ENCODE measurements around the gene AZI2. TPM values are rescaled to one million over a fixed set of nuclear protein-coding genes. Genes with fewer than 3 reads are reported as not detected.

Gene AZI2
- total RNA-seq, 1 experiment from 2014 or later: 106 TPM

DNA sequence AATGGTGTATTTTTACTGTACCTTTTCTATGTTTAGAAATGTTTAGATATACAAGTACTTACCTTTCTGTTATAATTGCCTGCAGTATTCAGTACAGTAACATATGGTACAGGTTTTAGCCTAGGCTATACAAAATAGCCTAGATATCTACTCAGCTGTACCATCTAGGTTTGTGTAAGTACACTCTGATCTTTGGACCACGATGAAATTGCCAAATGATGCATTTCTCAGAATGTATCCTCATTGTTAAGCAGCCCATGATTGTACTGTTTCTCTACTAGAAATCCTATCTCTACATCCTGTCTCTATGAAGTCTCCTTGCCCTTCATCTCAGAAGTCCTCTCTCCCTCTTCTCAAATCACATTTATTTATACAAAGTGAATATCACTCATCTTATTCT is 32.9 kb downstream of the AZI2 start:
- intact Hi-C loops (cut with micrococcal nuclease; ENCODE audit: unreplicated experiment): loop anchor here (10.0 kb wide), 1 partner anchor 1001 kb away; no protein-coding TSS in a partner anchor
- TF ChIP-seq, protein P1, sequence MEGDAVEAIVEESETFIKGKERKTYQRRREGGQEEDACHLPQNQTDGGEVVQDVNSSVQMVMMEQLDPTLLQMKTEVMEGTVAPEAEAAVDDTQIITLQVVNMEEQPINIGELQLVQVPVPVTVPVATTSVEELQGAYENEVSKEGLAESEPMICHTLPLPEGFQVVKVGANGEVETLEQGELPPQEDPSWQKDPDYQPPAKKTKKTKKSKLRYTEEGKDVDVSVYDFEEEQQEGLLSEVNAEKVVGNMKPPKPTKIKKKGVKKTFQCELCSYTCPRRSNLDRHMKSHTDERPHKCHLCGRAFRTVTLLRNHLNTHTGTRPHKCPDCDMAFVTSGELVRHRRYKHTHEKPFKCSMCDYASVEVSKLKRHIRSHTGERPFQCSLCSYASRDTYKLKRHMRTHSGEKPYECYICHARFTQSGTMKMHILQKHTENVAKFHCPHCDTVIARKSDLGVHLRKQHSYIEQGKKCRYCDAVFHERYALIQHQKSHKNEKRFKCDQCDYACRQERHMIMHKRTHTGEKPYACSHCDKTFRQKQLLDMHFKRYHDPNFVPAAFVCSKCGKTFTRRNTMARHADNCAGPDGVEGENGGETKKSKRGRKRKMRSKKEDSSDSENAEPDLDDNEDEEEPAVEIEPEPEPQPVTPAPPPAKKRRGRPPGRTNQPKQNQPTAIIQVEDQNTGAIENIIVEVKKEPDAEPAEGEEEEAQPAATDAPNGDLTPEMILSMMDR (conservative IDR thresholded peaks at IDR 0.05; ENCODE audit: low read depth, low read length): no peak
- no peak for TF ChIP-seq EZH2 (IDR thresholded peaks at IDR 0.05; ENCODE audit: borderline replicate concordance, low read depth, low read length, poor library complexity, severe bottlenecking)
- no peaks in the 10 kb centered on the region for H3K9me3 ChIP-seq (ENCODE audit: low read depth, low read length, poor library complexity, severe bottlenecking)
- BruUV-seq (replicated peaks): no TSS peak
- no peak overlapping the region for H3K4me3 ChIP-seq (ENCODE audit: low read depth, low read length, poor library complexity, severe bottlenecking)
- POLR2A ChIA-PET (ENCODE audit: low non-redundant PET): no interaction called here
- H3K27me3 ChIP-seq (replicated peaks; ENCODE audit: insufficient read depth, low read depth, low read length, poor library complexity): no peaks in the 10 kb centered on the region
- H3K36me3 ChIP-seq (ENCODE audit: insufficient read depth, low read length, poor library complexity, severe bottlenecking): no peaks in the 10 kb centered on the region
- DNase-seq (ENCODE audit: low spot score): no peak
- CTCF ChIA-PET: interaction anchor here (1.1 kb wide), 1 partner anchor 28 kb away, joined by 5 read pairs; no protein-coding TSS in a partner anchor
- H3K4me1 ChIP-seq (ENCODE audit: insufficient read depth, low read length, poor library complexity, severe bottlenecking): no peaks in the 10 kb centered on the region
- no peak overlapping the region for H3K27ac ChIP-seq (ENCODE audit: low read depth, low read length, poor library complexity, severe bottlenecking)

DNA sequence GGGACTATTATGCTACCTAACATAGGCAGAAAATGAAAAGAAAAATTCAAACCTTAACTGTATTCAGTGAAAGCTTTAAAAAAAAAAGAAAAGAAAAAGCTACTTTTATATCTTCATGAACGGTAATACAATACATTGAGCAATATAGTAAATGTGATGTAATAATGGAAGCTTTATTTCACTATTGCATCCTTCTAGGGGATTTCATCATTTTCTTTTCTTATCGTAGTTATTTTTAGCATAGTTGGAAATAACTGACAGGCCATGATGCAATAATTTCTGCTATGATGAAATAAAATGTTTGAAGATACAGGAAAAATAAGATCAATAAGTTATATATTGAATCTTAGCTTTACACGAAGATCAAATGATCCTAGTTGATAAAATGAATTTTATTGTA is 40.4 kb downstream of the AZI2 start:
- DNase-seq (ENCODE audit: low spot score): no peak
- intact Hi-C loops (cut with micrococcal nuclease; ENCODE audit: unreplicated experiment): no loop called here
- no peaks in the 10 kb centered on the region for H3K27me3 ChIP-seq (replicated peaks; ENCODE audit: insufficient read depth, low read depth, low read length, poor library complexity)
- no peaks in the 10 kb centered on the region for H3K36me3 ChIP-seq (ENCODE audit: insufficient read depth, low read length, poor library complexity, severe bottlenecking)
- no peaks in the 10 kb centered on the region for H3K9me3 ChIP-seq (ENCODE audit: low read depth, low read length, poor library complexity, severe bottlenecking)
- no peak overlapping the region for H3K4me3 ChIP-seq (ENCODE audit: low read depth, low read length, poor library complexity, severe bottlenecking)
- H3K27ac ChIP-seq (ENCODE audit: low read depth, low read length, poor library complexity, severe bottlenecking): no peak overlapping the region
- no TSS peak for BruUV-seq (replicated peaks)
- POLR2A ChIA-PET (ENCODE audit: low non-redundant PET): no interaction called here
- H3K4me1 ChIP-seq (ENCODE audit: insufficient read depth, low read length, poor library complexity, severe bottlenecking): no peaks in the 10 kb centered on the region
- CTCF ChIA-PET: no interaction called here
- TF ChIP-seq, protein P1 (conservative IDR thresholded peaks at IDR 0.05; ENCODE audit: low read depth, low read length): no peak
- TF ChIP-seq EZH2 (IDR thresholded peaks at IDR 0.05; ENCODE audit: borderline replicate concordance, low read depth, low read length, poor library complexity, severe bottlenecking): no peak

DNA sequence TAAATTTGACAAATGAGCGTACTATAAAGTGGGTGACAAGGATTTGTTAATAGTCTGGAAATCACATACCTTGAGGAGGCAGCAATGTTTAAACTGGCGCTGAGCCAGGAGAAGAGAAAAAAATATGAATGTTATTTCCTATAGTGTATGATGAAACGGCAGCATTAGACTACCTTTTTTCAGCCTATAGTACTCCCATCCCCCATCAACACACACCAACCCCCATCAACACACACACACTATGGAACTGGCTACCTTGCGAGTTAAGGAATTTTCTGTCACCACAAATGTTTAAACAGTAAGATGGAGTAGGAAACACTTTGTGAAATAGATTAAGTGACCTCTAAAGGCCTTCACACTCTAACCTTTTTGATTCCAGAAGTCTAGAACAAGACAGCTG is 46.9 kb downstream of the AZI2 start:
- intact Hi-C loops (cut with micrococcal nuclease; ENCODE audit: unreplicated experiment): no loop called here
- Histone ChIP-seq H3K9me3 (ENCODE audit: low read depth, low read length, poor library complexity, severe bottlenecking) (no peaks in the 10 kb centered on the region), H3K36me3 (ENCODE audit: insufficient read depth, low read length, poor library complexity, severe bottlenecking) (no peaks in the 10 kb centered on the region), H3K4me1 (ENCODE audit: insufficient read depth, low read length, poor library complexity, severe bottlenecking) (peaks cover 5% of the 10 kb centered on the region), H3K27me3 (replicated peaks; ENCODE audit: insufficient read depth, low read depth, low read length, poor library complexity) (no peaks in the 10 kb centered on the region), H3K4me3 (ENCODE audit: low read depth, low read length, poor library complexity, severe bottlenecking) (no peak overlapping the region), H3K27ac (ENCODE audit: low read depth, low read length, poor library complexity, severe bottlenecking) (no peak overlapping the region)
- CTCF ChIA-PET: no interaction called here
- no TSS peak for BruUV-seq (replicated peaks)
- DNase-seq (ENCODE audit: low spot score): no peak
- POLR2A ChIA-PET (ENCODE audit: low non-redundant PET): no interaction called here
- TF ChIP-seq, protein P1 (conservative IDR thresholded peaks at IDR 0.05; ENCODE audit: low read depth, low read length): no peak
- TF ChIP-seq EZH2 (IDR thresholded peaks at IDR 0.05; ENCODE audit: borderline replicate concordance, low read depth, low read length, poor library complexity, severe bottlenecking): no peak
